Activated CD4-positive, alpha-beta T cell treated with anti-CD3 and anti-CD28 coated beads, Interleukin-10, Interleukin-2, amounts not matched to agents 100 ng/mL and 50 ng/mL, durations not matched to agents 16 hours and 8 hours (primary cell): ENCODE results near the gene ZMIZ2.
"Not testable (repeated sequence)": the region's sequence is repeated elsewhere in the genome, so short reads cannot be mapped to it uniquely, and the experiment has no call there.

Source experiments
- DNase-seq: peaks from one replicate; pipeline ENCODE4 v3.0.0-alpha.2; 2020

ZMIZ2 gene

GRCh38 chr7:44748045-44748947 lies at the start of gene ZMIZ2:
ZMIZ2 (plus strand) TSS chr7:44748847; CDS start chr7:44756250, 7,403 bp downstream.
- DNase-seq = peak; percentile 96

- DNase-seq = not testable (repeated sequence)
Measured at GRCh38 chr7:44699598-44699997, 49.0 kb upstream of the ZMIZ2 start.

- DNase-seq = no peak
Measured at GRCh38 chr7:44700322-44700721, 48.3 kb upstream of the ZMIZ2 start.

- not testable (repeated sequence) for DNase-seq
Measured at GRCh38 chr7:44703391-44703790, 45.3 kb upstream of the ZMIZ2 start.

GRCh38 chr7:44703921-44704320 lies 44.7 kb upstream of the ZMIZ2 start:
- DNase-seq = no peak

GRCh38 chr7:44705434-44705833 lies 43.2 kb upstream of the ZMIZ2 start:
- no peak for DNase-seq

GRCh38 chr7:44706788-44707557 lies 41.7 kb upstream of the ZMIZ2 start:
- no peak for DNase-seq

GRCh38 chr7:44707558-44708230 lies 41.0 kb upstream of the ZMIZ2 start:
- DNase-seq = no peak

- no peak for DNase-seq
Measured at GRCh38 chr7:44709011-44709915, 39.4 kb upstream of the ZMIZ2 start.

GRCh38 chr7:44709945-44710596 lies 38.6 kb upstream of the ZMIZ2 start:
- no peak for DNase-seq

- DNase-seq = no peak
Measured at GRCh38 chr7:44711528-44711927, 37.1 kb upstream of the ZMIZ2 start.

- DNase-seq = no peak
Measured at GRCh38 chr7:44712012-44712411, 36.6 kb upstream of the ZMIZ2 start.

- no peak for DNase-seq
Measured at GRCh38 chr7:44713141-44713540, 35.5 kb upstream of the ZMIZ2 start.

GRCh38 chr7:44713680-44714335 lies 34.8 kb upstream of the ZMIZ2 start:
- DNase-seq = no peak

GRCh38 chr7:44716205-44716604 lies 32.4 kb upstream of the ZMIZ2 start:
- no peak for DNase-seq

- no peak for DNase-seq
Measured at GRCh38 chr7:44720301-44720700, 28.3 kb upstream of the ZMIZ2 start.

- no peak for DNase-seq
Measured at GRCh38 chr7:44724276-44724675, 24.4 kb upstream of the ZMIZ2 start.

GRCh38 chr7:44726250-44726649 lies 22.4 kb upstream of the ZMIZ2 start:
- not testable (repeated sequence) for DNase-seq

GRCh38 chr7:44727158-44727936 lies 21.3 kb upstream of the ZMIZ2 start:
- no peak for DNase-seq

GRCh38 chr7:44727937-44728262 lies 20.7 kb upstream of the ZMIZ2 start:
- DNase-seq = no peak
